IPS-18c (cell line): Measurements from ENCODE around the gene BRWD1.

Experiments used
- H3K4me3 ChIP-seq: 2 replicates; pipeline ENCODE4 v1.7.0; 2013; ENCODE audit warnings: low read depth, mild to moderate bottlenecking, low read length, moderate library complexity; ENCODE audit not compliant: insufficient read depth
- H3K9me3 ChIP-seq: one replicate; pipeline ENCODE4 v1.6.1; 2013; ENCODE audit warnings: mild to moderate bottlenecking, low read length, moderate library complexity; ENCODE audit not compliant: control insufficient read depth, insufficient read depth

Gene BRWD1

GRCh38 chr21:39336457-39337008 is 23.1 kb upstream of the BRWD1 start:
- H3K4me3 ChIP-seq, result no peak overlapping the region
- H3K9me3 ChIP-seq, result no peaks in the 10 kb centered on the region

- no peak overlapping the region for H3K4me3 ChIP-seq
Observed at GRCh38 chr21:39334611-39335010, 21.2 kb upstream of the BRWD1 start.

GRCh38 chr21:39332175-39332574 is 18.7 kb upstream of the BRWD1 start:
- Histone ChIP-seq H3K4me3 (no peak overlapping the region), H3K9me3 (peaks cover 2% of the 10 kb centered on the region)

More at GRCh38 chr21:39334611-39335010, 21.2 kb upstream of the BRWD1 start:
- H3K9me3 ChIP-seq, result peaks cover under 1% of the 10 kb centered on the region

GRCh38 chr21:39330001-39330400 is 16.6 kb upstream of the BRWD1 start:
- H3K9me3 ChIP-seq, result peaks cover 2% of the 10 kb centered on the region
- H3K4me3 ChIP-seq, result no peak overlapping the region

- H3K9me3 ChIP-seq, result peaks cover 2% of the 10 kb centered on the region
- H3K4me3 ChIP-seq, result no peak overlapping the region
Observed at GRCh38 chr21:39327727-39328126, 14.3 kb upstream of the BRWD1 start.

- peaks cover 2% of the 10 kb centered on the region for H3K9me3 ChIP-seq
- peak overlapping the region; percentile 22; the same call in 1 of the 2 replicates for H3K4me3 ChIP-seq
Observed at GRCh38 chr21:39326607-39327307, 13.3 kb upstream of the BRWD1 start.

GRCh38 chr21:39325458-39325857 is 12.0 kb upstream of the BRWD1 start:
- Histone ChIP-seq H3K4me3 (no peak overlapping the region), H3K9me3 (peaks cover 2% of the 10 kb centered on the region)

- H3K9me3 ChIP-seq, result no peaks in the 10 kb centered on the region
- no peak overlapping the region for H3K4me3 ChIP-seq
Observed at GRCh38 chr21:39321424-39321823, 8.0 kb upstream of the BRWD1 start.

- Histone ChIP-seq H3K4me3 (no peak overlapping the region), H3K9me3 (no peaks in the 10 kb centered on the region)
Observed at GRCh38 chr21:39319814-39320332, 6.4 kb upstream of the BRWD1 start.

GRCh38 chr21:39319251-39319756 is 5.9 kb upstream of the BRWD1 start:
- Histone ChIP-seq H3K4me3 (no peak overlapping the region), H3K9me3 (no peaks in the 10 kb centered on the region)

- Histone ChIP-seq H3K9me3 (no peaks in the 10 kb centered on the region), H3K4me3 (no peak overlapping the region)
Observed at GRCh38 chr21:39318091-39318959, 4.9 kb upstream of the BRWD1 start.

GRCh38 chr21:39317134-39318090 is 4.0 kb upstream of the BRWD1 start:
- no peaks in the 10 kb centered on the region for H3K9me3 ChIP-seq

GRCh38 chr21:39316729-39317128 is 3.3 kb upstream of the BRWD1 start:
- H3K9me3 ChIP-seq, result no peaks in the 10 kb centered on the region
- no peak overlapping the region for H3K4me3 ChIP-seq

More at GRCh38 chr21:39317134-39318090, 4.0 kb upstream of the BRWD1 start:
- H3K4me3 ChIP-seq, result no peak overlapping the region

- no peaks in the 10 kb centered on the region for H3K9me3 ChIP-seq
Observed at GRCh38 chr21:39315603-39316445, 2.4 kb upstream of the BRWD1 start.

GRCh38 chr21:39314143-39315027 is 953 bp upstream of the BRWD1 start:
- peak overlapping the region; percentile 79 for H3K4me3 ChIP-seq

More at GRCh38 chr21:39315603-39316445, 2.4 kb upstream of the BRWD1 start:
- H3K4me3 ChIP-seq, result no peak overlapping the region

More at GRCh38 chr21:39314143-39315027, 953 bp upstream of the BRWD1 start:
- no peaks in the 10 kb centered on the region for H3K9me3 ChIP-seq
